K562 treated with DMSO at 1 percent for 4 hours (cell line): Measurements from ENCODE around the gene MORN3. TPM values are rescaled to one million over a fixed set of nuclear protein-coding genes. Genes with fewer than 3 reads are reported as not detected.

Source experiments
- total RNA-seq: library from RNA; unstranded; fragments of 300-600 nt; gene quantifications from 2 replicates; pipeline ENCODE4 v1.2.3, GENCODE V29; 2022; ENCODE audit not compliant: insufficient read depth

MORN3 gene
- not detected in 2 replicates for total RNA-seq

DNA sequence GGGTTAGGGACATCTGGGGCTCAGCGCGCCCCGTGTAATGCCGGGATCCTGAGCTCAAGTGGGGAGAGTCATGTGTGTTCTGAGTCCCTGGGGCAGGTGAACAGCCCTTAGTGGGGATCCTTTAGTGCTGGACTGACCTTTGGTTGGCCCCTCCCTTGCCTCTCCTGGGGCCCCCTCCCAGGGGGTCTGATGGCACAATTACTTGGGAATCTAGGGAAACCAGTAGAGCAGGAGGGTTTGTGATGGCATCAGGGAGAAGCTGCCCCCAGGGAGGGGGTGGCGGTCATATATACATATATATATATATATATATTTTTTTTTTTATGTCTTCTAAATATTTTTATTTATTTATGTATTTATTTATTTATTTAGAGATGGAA lies at the start of gene MORN3:
Gene MORN3, minus strand, starts transcription at position 134 of the 380 bp plus-strand sequence. CDS start 171 bp downstream, outside the sequence.

GRCh38 chr12:121712461-121713256 lies 43.2 kb upstream of the MORN3 start, which contains the start of gene TMEM120B:
TSS of gene TMEM120B (plus strand) at chr12:121712752. CDS start at chr12:121712896, 144 bp downstream.

GRCh38 chr12:121626087-121626852 lies 43.2 kb downstream of the MORN3 start, which contains the start of gene ORAI1:
TSS of gene ORAI1 (plus strand) at chr12:121626530.

Other genes with a start within 250 kb of the MORN3 start
- gene KDM2B, start 88.6 kb downstream of the MORN3 start, total RNA-seq = 26.9 and 28.4 TPM in 2 replicates
- 52.1 and 63.6 TPM in 2 replicates for gene ORAI1, start 43.1 kb downstream of the MORN3 start, total RNA-seq
- 8.4 and 13.2 TPM in 2 replicates for gene TMEM120B, start 43.1 kb upstream of the MORN3 start, total RNA-seq
- 3.2 and 3.4 TPM in 2 replicates for gene RHOF, start 124.0 kb upstream of the MORN3 start, total RNA-seq
- 4.9 and 6.9 TPM in 2 replicates for gene SETD1B, start 134.4 kb upstream of the MORN3 start, total RNA-seq
- not detected in 2 replicates for gene HPD, start 189.2 kb upstream of the MORN3 start, total RNA-seq
- 76.9 and 138 TPM in 2 replicates for gene PSMD9, start 219.1 kb upstream of the MORN3 start, total RNA-seq
- 6.0 and 12.3 TPM in 2 replicates for gene CFAP251, start 248.9 kb upstream of the MORN3 start, total RNA-seq